K562 (cell line): ENCODE data around the gene ABHD17C. TPM values are rescaled to one million over a fixed set of nuclear protein-coding genes. Genes with fewer than 3 reads are reported as not detected.

Experiments used
- ATAC-seq: fragments of 200-7000 bp; cut with Tn5 transposase; 3 replicates; pipeline ENCODE4 v1.9.1; 2020; ENCODE audit warnings: moderate library complexity
- BruUV-seq: library from RNA; stranded (reverse); fragments of 400-500 nt; replicated peaks from 2 replicates; lab custom pipeline; 2021; lab: Mats Ljungman, UMichigan
- CTCF ChIA-PET: fragments of 300-600 bp; formaldehyde crosslinking; extraction: SDS; loops from one replicate; lab custom pipeline; 2021; ENCODE audit warnings: low intra/inter-chr PET ratio; lab: Yijun Ruan, JAX
- POLR2A ChIA-PET: fragments of 300-600, 350-650 bp; sonication (Branson Sonifier 250); formaldehyde crosslinking; extraction: SDS; loops from one replicate; lab custom pipeline; 2021; ENCODE audit warnings: antibody characterized with exemption, inconsistent platforms; lab: Yijun Ruan, JAX
- DNase-seq, 4 experiments: peaks; one replicate each; pipeline versions ENCODE4 v3.0.0 to v3.0.0-alpha.2; 2011 to 2018; ENCODE audit warnings: low spot score in 3 of 4, mixed read lengths in 3 of 4; ENCODE audit errors: extremely low read depth in 1 of 4
- FAIRE-seq: peaks from 2 replicates; lab custom pipeline; 2011; peaks lifted over from hg19 to GRCh38; lab: Jason Lieb, UNC
- H2AFZ ChIP-seq: 2 replicates; pipeline ENCODE4 v1.6.0; 2011; ENCODE audit warnings: low read depth, low read length, control low read depth, inconsistent platforms
- H3K27ac ChIP-seq: fragments of 200-600 bp; 3 replicates; pipeline ENCODE4 v1.8.0; 2011; ENCODE audit warnings: low read depth, mild to moderate bottlenecking, control low read depth, inconsistent platforms, low read length, moderate library complexity, mixed read lengths; ENCODE audit errors: extremely low read depth
- H3K27me3 ChIP-seq, 2 experiments: fragments of 300-600 bp in 1 of 2; 2 replicates in 1 of 2; 3 replicates in 1 of 2; pipeline versions ENCODE4 v1.6.0 to v1.8.0; 2011; ENCODE audit warnings: inconsistent platforms in 2 of 2, low read length in 2 of 2, mild to moderate bottlenecking in 1 of 2, mixed read lengths in 1 of 2, moderate library complexity in 1 of 2; ENCODE audit not compliant: control insufficient read depth in 2 of 2, insufficient read depth in 2 of 2
- H3K36me3 ChIP-seq: fragments of 300-600 bp; 3 replicates; pipeline ENCODE4 v1.8.0; 2011; ENCODE audit warnings: mild to moderate bottlenecking, low read length, inconsistent platforms; ENCODE audit not compliant: control insufficient read depth, insufficient read depth
- H3K4me1 ChIP-seq, 2 experiments: fragments of 200-600 bp in 1 of 2; replicated peaks in 1 of 2; 2 replicates in 1 of 2; 3 replicates in 1 of 2; pipeline versions ENCODE4 v1.5.1 to v1.8.0; 2011; ENCODE audit warnings: inconsistent platforms in 2 of 2, low read length in 2 of 2, mild to moderate bottlenecking in 1 of 2, mixed read lengths in 1 of 2, moderate library complexity in 1 of 2; ENCODE audit not compliant: control insufficient read depth in 2 of 2, insufficient read depth in 2 of 2
- H3K4me2 ChIP-seq: 2 replicates; pipeline ENCODE4 v1.6.1; 2011; ENCODE audit warnings: low read length, control low read depth, inconsistent platforms, mixed read lengths; ENCODE audit not compliant: insufficient read depth
- H3K4me3 ChIP-seq: fragments of 200-600 bp; sonication (generic), shearing (Covaris generic); 2 replicates; pipeline ENCODE4 v1.5.1; 2016; ENCODE audit warnings: control low read depth, inconsistent platforms
- H3K79me2 ChIP-seq: fragments of 200-600 bp; 3 replicates; pipeline ENCODE4 v1.8.0; 2011; ENCODE audit warnings: low read length, inconsistent platforms; ENCODE audit not compliant: control insufficient read depth, insufficient read depth
- H3K9ac ChIP-seq, 2 experiments: 2 replicates each; pipeline versions ENCODE4 v1.6.0 to v1.6.1; 2011; ENCODE audit warnings: low read depth in 2 of 2, low read length in 2 of 2, control low read depth in 1 of 2, inconsistent platforms in 1 of 2, mild to moderate bottlenecking in 1 of 2, mixed read lengths in 1 of 2; ENCODE audit not compliant: insufficient read depth in 1 of 2
- H3K9me1 ChIP-seq: one replicate; pipeline ENCODE4 v1.6.0; 2011; ENCODE audit warnings: inconsistent platforms, mild to moderate bottlenecking, low read length, moderate library complexity; ENCODE audit not compliant: control insufficient read depth, insufficient read depth
- H3K9me3 ChIP-seq: replicated peaks from 2 replicates; pipeline ENCODE4 v1.5.1; 2011; ENCODE audit warnings: low read depth, low read length, inconsistent platforms; ENCODE audit not compliant: control insufficient read depth, insufficient read depth
- H4K20me1 ChIP-seq: replicated peaks from 2 replicates; pipeline ENCODE4 v1.6.1; 2011; ENCODE audit warnings: low read length, inconsistent platforms, mixed read lengths; ENCODE audit not compliant: control insufficient read depth, insufficient read depth
- ETV5 ChIP-seq: sonication (generic); formaldehyde crosslinking; IDR thresholded peaks from 2 replicates; pipeline ENCODE4 v1.4.0; 2020; ENCODE audit warnings: low read depth, mild to moderate bottlenecking, missing genetic modification reagents
- KAT7 ChIP-seq: sonication (generic); formaldehyde crosslinking; IDR thresholded peaks from 2 replicates; pipeline ENCODE4 v1.8.0; 2022; ENCODE audit warnings: missing genetic modification reagents, mild to moderate bottlenecking, borderline replicate concordance
- MBD2 ChIP-seq: sonication (generic); IDR thresholded peaks from 2 replicates; pipeline ENCODE4 v1.6.1; 2016; ENCODE audit warnings: low read depth, borderline replicate concordance
- ZNF408 ChIP-seq: fragments of 250-450 bp; sonication (Bioruptor Pico); IDR thresholded peaks from 2 replicates; pipeline ENCODE4 v1.4.0; 2020; ENCODE audit warnings: low read depth, mild to moderate bottlenecking, moderate library complexity
- ZNF551 ChIP-seq: fragments of 250-450 bp; sonication (Bioruptor Pico); IDR thresholded peaks from 2 replicates; pipeline ENCODE4 v1.5.0; 2021; ENCODE audit warnings: mild to moderate bottlenecking, moderate library complexity
- whole genome bisulfite sequencing: fragments of 100-300 bp; shearing (Covaris generic); methylation state at CpG from one replicate; pipeline ENCODE4 v1.1.6; 2016; ENCODE audit warnings: low coverage, mixed read lengths; ENCODE audit not compliant: insufficient coverage; ENCODE audit errors: missing lambda C conversion rate; 5-methylcytosine and 5-hydroxymethylcytosine counted together
- in situ Hi-C: fragments of 300-500 bp; cut with MboI; formaldehyde crosslinking; loops from 4 replicates; pipeline ENCODE4 v1.15.0; 2018; ENCODE audit warnings: inconsistent platforms, mixed read lengths
- intact Hi-C: fragments of 100-400 bp; cut with micrococcal nuclease; formaldehyde crosslinking; loops from 2 replicates; pipeline ENCODE4 v1.14.2; 2022
- polyA plus RNA-seq, 8 experiments: library from polyadenylated mRNA; depleted of rRNA in 4 of 8; stranded (reverse) in 5 of 8; unstranded in 3 of 8; fragments of >200 nt; fragmentation: Nextera tagmentation in 2 of 8; fragmentation: Illumina TruSeq in 1 of 8; extraction: Ambion mirVana in 2 of 8; extraction: Trizol in 1 of 8; gene quantifications; 2 replicates each; pipeline versions ENCODE4 v1.2.1 to v1.2.3, GENCODE V29; 2011 to 2014; ENCODE audit warnings: inconsistent platforms in 1 of 8, missing spikeins in 1 of 8
- total RNA-seq, 7 experiments: library from RNA; depleted of rRNA in 6 of 7; stranded (reverse); fragments of >200 nt in 6 of 7; fragmentation: Illumina TruSeq in 2 of 7; extraction: Trizol in 2 of 7; gene quantifications; 2 replicates each; pipeline versions ENCODE4 v1.2.1 to v1.2.3, GENCODE V29; 2011 to 2021; ENCODE audit warnings: low replicate concordance in 1 of 7

The ABHD17C gene
- total and polyA plus RNA-seq, 9 of the 15 experiments (the other 6 are each of a cell fraction or from before 2014, with no cell fraction given): 0.04 to 0.42 (median 0.19) TPM; not detected in 1

GRCh38 chr15:80773792-80774352 lies 78.8 kb downstream of the ABHD17C start:
- POLR2A ChIA-PET: no interaction called here
- no peaks in the 10 kb centered on the region for H3K9me3 ChIP-seq
- no peak overlapping the region for H3K4me2 ChIP-seq
- no peaks in the 10 kb centered on the region for H3K36me3 ChIP-seq
- in situ Hi-C loops (no loop called here), intact Hi-C loops (no loop called here)
- BruUV-seq: no TSS peak
- no peaks in the 10 kb centered on the region for H3K79me2 ChIP-seq
- peaks cover 9% of the 10 kb centered on the region; the same call in 1 of the 2 replicates for H4K20me1 ChIP-seq
- no peak overlapping the region for H3K27ac ChIP-seq
- H3K4me1 ChIP-seq: peaks cover 0 to 3% of the 10 kb centered on the region in 2 experiments; a peak in 2 of 5 replicates
- TF ChIP-seq ZNF551 (CRISPR knock-in tag): no peak
- TF ChIP-seq KAT7 (CRISPR knock-in tag): no peak
- TF ChIP-seq ZNF408 (CRISPR knock-in tag): no peak
- TF ChIP-seq ETV5 (CRISPR knock-in tag): no peak
- TF ChIP-seq, all 486 proteins: peak for 0
- Histone ChIP-seq H3K4me3 (no peak overlapping the region), H3K9ac (no peak overlapping the region), H3K9me1 (no peaks in the 10 kb centered on the region), H3K27me3 (peaks cover 9 to 16% of the 10 kb centered on the region in 2 experiments; a peak in 4 of 5 replicates), H2AFZ (no peak overlapping the region)
- no peak for ATAC-seq
- FAIRE-seq: no peak
- CTCF ChIA-PET: no interaction called here
- WGBS: 1% methylated on average over 5 of the region's 5 CpGs
- no peak for DNase-seq

DNA sequence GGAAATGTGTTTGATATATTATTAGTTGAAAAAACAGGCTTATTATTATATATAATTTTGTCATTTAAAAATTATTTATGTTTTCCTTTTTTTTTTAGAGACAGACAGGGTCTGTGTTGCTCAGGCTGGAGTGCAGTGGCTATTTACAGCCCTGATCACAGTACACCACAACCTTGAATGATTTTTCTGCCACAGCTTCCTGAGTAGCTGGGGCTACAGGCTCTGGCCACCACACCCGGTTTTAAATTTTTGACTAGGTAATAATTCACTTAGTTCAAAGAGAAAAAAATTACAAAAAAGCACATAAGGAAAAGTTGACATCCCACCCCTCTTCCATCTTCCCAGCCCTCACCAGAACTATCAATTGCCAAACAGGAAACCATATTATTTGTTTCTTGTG lies 79.4 kb downstream of the ABHD17C start:
- no peak overlapping the region for H2AFZ ChIP-seq
- WGBS: 0% methylated on average over 1 of the region's 1 CpG
- H3K4me2 ChIP-seq: no peak overlapping the region
- no peak for FAIRE-seq
- in situ Hi-C loops (no loop called here), intact Hi-C loops (no loop called here)
- CTCF ChIA-PET: no interaction called here
- no peaks in the 10 kb centered on the region for H3K79me2 ChIP-seq
- no peak overlapping the region for H3K4me3 ChIP-seq
- H3K9me3 ChIP-seq: no peaks in the 10 kb centered on the region
- peaks cover 11 to 21% of the 10 kb centered on the region in 2 experiments; a peak in 4 of 5 replicates for H3K27me3 ChIP-seq
- peaks cover 0 to 9% of the 10 kb centered on the region in 2 experiments; a peak in 2 of 5 replicates for H3K4me1 ChIP-seq
- no peak overlapping the region for H3K9ac ChIP-seq
- no peaks in the 10 kb centered on the region for H3K9me1 ChIP-seq
- ATAC-seq: no peak
- POLR2A ChIA-PET: no interaction called here
- H4K20me1 ChIP-seq: peaks cover 9% of the 10 kb centered on the region
- no peak for DNase-seq
- BruUV-seq: no TSS peak
- no peak for TF ChIP-seq MBD2
- no peak overlapping the region for H3K27ac ChIP-seq
- no peaks in the 10 kb centered on the region for H3K36me3 ChIP-seq
